Trophoblast cell (in vitro differentiated cells and primary cell): ENCODE results near the gene MYZAP.
A peak's percentile ranks its signal among the peaks of the same experiment; 100 is the strongest.

Source experiments
- DNase-seq, 2 donors: peaks; one replicate each; pipeline ENCODE4 v3.0.0-alpha.2; 2016
- H2AFZ ChIP-seq: 2 replicates; pipeline ENCODE4 v1.6.1; 2013; ENCODE audit warnings: low read length, moderate library complexity, mild to moderate bottlenecking; ENCODE audit not compliant: insufficient read depth, poor library complexity
- H2AK5ac ChIP-seq: 2 replicates; pipeline ENCODE4 v1.6.1; 2013; ENCODE audit warnings: mild to moderate bottlenecking, low read length
- H2BK120ac ChIP-seq: 2 replicates; pipeline ENCODE4 v1.6.1; 2013; ENCODE audit warnings: low read length, mild to moderate bottlenecking, moderate library complexity; ENCODE audit not compliant: insufficient read depth, poor library complexity
- H2BK12ac ChIP-seq: 2 replicates; pipeline ENCODE4 v1.6.1; 2013; ENCODE audit warnings: mild to moderate bottlenecking, low read length, moderate library complexity
- H2BK5ac ChIP-seq: 2 replicates; pipeline ENCODE4 v1.6.1; 2013; ENCODE audit warnings: low read length, low read depth, moderate library complexity, mild to moderate bottlenecking; ENCODE audit not compliant: poor library complexity
- H3K14ac ChIP-seq: 2 replicates; pipeline ENCODE4 v1.6.1; 2013; ENCODE audit warnings: mild to moderate bottlenecking, low read length
- H3K18ac ChIP-seq: 2 replicates; pipeline ENCODE4 v1.6.1; 2013; ENCODE audit warnings: mild to moderate bottlenecking, low read length
- H3K23ac ChIP-seq: 2 replicates; pipeline ENCODE4 v1.6.1; 2013; ENCODE audit warnings: low read length
- H3K27ac ChIP-seq: 2 replicates; pipeline ENCODE4 v1.5.1; 2013; ENCODE audit warnings: low read depth, mild to moderate bottlenecking, inconsistent platforms, low read length, moderate library complexity
- H3K27me3 ChIP-seq: 2 replicates; pipeline ENCODE4 v1.6.1; 2013; ENCODE audit warnings: inconsistent platforms, mild to moderate bottlenecking, low read length, moderate library complexity; ENCODE audit not compliant: insufficient read depth
- H3K36me3 ChIP-seq, 2 experiments: 1 replicate in 1 of 2; 2 replicates in 1 of 2; pipeline ENCODE4 v1.6.1; 2013; ENCODE audit warnings: low read length in 2 of 2, mild to moderate bottlenecking in 2 of 2, moderate library complexity in 1 of 2; ENCODE audit not compliant: insufficient read depth in 2 of 2, control insufficient read depth in 1 of 2
- H3K4ac ChIP-seq: 2 replicates; pipeline ENCODE4 v1.6.1; 2013; ENCODE audit warnings: low read depth, mild to moderate bottlenecking, low read length, moderate library complexity
- H3K4me1 ChIP-seq, 2 experiments: 1 replicate in 1 of 2; 2 replicates in 1 of 2; pipeline ENCODE4 v1.6.1; 2013; ENCODE audit warnings: low read length in 2 of 2, mild to moderate bottlenecking in 2 of 2, moderate library complexity in 1 of 2; ENCODE audit not compliant: insufficient read depth in 2 of 2, control insufficient read depth in 1 of 2
- H3K4me2 ChIP-seq: 2 replicates; pipeline ENCODE4 v1.6.1; 2013; ENCODE audit warnings: inconsistent platforms, mild to moderate bottlenecking, low read length, moderate library complexity
- H3K4me3 ChIP-seq: 2 replicates; pipeline ENCODE4 v1.5.1; 2013; ENCODE audit warnings: mild to moderate bottlenecking, low read depth, low read length, inconsistent platforms
- H3K79me1 ChIP-seq: one replicate; pipeline ENCODE4 v1.6.1; 2013; ENCODE audit warnings: low read length
- H3K79me2 ChIP-seq: 2 replicates; pipeline ENCODE4 v1.6.1; 2013; ENCODE audit warnings: low read length, mild to moderate bottlenecking; ENCODE audit not compliant: control insufficient read depth, insufficient read depth, poor library complexity
- H3K9ac ChIP-seq: 2 replicates; pipeline ENCODE4 v1.6.1; 2013; ENCODE audit warnings: mild to moderate bottlenecking, low read length
- H3K9me3 ChIP-seq: 2 replicates; pipeline ENCODE4 v1.6.1; 2013; ENCODE audit warnings: low read depth, mild to moderate bottlenecking, control low read depth, inconsistent platforms, low read length; ENCODE audit not compliant: insufficient read depth
- H4K12ac ChIP-seq: 2 replicates; pipeline ENCODE4 v1.6.1; 2013; ENCODE audit warnings: low read depth, mild to moderate bottlenecking, low read length, moderate library complexity
- H4K8ac ChIP-seq: 2 replicates; pipeline ENCODE4 v1.6.1; 2013; ENCODE audit warnings: low read depth, mild to moderate bottlenecking, low read length, moderate library complexity
- H4K91ac ChIP-seq: one replicate; pipeline ENCODE4 v1.6.1; 2013; ENCODE audit warnings: low read depth, mild to moderate bottlenecking, low read length, moderate library complexity
- WGBS: extraction: QIAGEN DNeasy Blood & Tissue Kit; methylation state at CpG from one replicate; pipeline ENCODE4 v1.1.7; 2013; ENCODE audit warnings: missing lambda C conversion rate; ENCODE audit not compliant: insufficient read length, insufficient coverage; ENCODE audit errors: extremely low coverage; 5-methylcytosine and 5-hydroxymethylcytosine counted together

The MYZAP gene

DNA sequence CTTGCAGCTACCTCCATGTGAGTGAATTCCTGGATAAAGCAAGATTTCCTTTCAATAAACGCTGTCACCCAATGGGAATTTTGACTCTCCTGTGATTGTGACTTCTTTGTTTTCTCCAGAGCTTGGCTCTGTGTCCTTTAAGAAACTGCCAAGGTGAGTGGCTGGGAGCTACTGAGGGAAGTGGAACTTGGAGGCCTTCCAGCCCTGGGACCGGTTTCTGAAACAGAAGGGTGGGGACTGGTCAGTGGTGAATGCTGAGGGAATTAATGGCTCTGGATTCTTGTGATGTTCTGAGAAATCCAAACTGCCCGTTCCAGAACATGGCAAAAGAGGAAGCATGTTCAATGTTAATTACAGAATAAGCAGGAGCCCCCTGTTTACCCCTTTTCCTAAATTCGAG is 41.1 kb upstream of the MYZAP start:
- no peak overlapping the region for H3K4me3 ChIP-seq

GRCh38 chr15:57551715-57552677 is 39.7 kb upstream of the MYZAP start:
- Histone ChIP-seq H3K79me2 (peaks cover 1% of the 10 kb centered on the region), H2BK120ac (peak overlapping the region; percentile 40), H4K91ac (peak overlapping the region; percentile 64), H2AFZ (no peak overlapping the region), H4K8ac (peak overlapping the region; percentile 42), H3K27ac (peak overlapping the region; percentile 89), H3K23ac (no peak overlapping the region), H3K79me1 (peaks cover 18% of the 10 kb centered on the region), H3K18ac (peak overlapping the region; percentile 7), H2BK12ac (peak overlapping the region; percentile 80), H3K4ac (no peak overlapping the region), H3K9ac (no peak overlapping the region), H3K4me2 (peak overlapping the region; percentile 47), H3K27me3 (no peaks in the 10 kb centered on the region), H3K4me3 (no peak overlapping the region), H3K36me3 (peaks cover 8% of the 10 kb centered on the region in 2 experiments), H3K14ac (peak overlapping the region; percentile 68), H4K12ac (no peak overlapping the region), H3K4me1 (peaks cover 37 to 47% of the 10 kb centered on the region in 2 experiments), H2AK5ac (peak overlapping the region; percentile 16), H3K9me3 (peaks cover 2% of the 10 kb centered on the region), H2BK5ac (peak overlapping the region; percentile 32)
- peak; percentile 80 to 91 for DNase-seq
- no CpG with 5 or more reads among the region's 16 CpGs for WGBS

More for the DNA sequence above, 41.1 kb upstream of the MYZAP start:
- peak overlapping the region; percentile 42 for H2BK120ac ChIP-seq
- no peak overlapping the region for H3K9ac ChIP-seq
- H4K8ac ChIP-seq = no peak overlapping the region
- DNase-seq = no peak
- H3K4me2 ChIP-seq = no peak overlapping the region
- peaks cover 37 to 47% of the 10 kb centered on the region in 2 experiments for H3K4me1 ChIP-seq
- H3K18ac ChIP-seq = no peak overlapping the region
- no peak overlapping the region for H2AFZ ChIP-seq
- no peak overlapping the region for H2AK5ac ChIP-seq
- H3K36me3 ChIP-seq = peaks cover 12 to 16% of the 10 kb centered on the region in 2 experiments
- no peak overlapping the region for H3K4ac ChIP-seq
- H3K79me2 ChIP-seq = peaks cover 1% of the 10 kb centered on the region
- no peak overlapping the region for H4K12ac ChIP-seq
- H3K14ac ChIP-seq = no peak overlapping the region
- WGBS = no CpG with 5 or more reads among the region's 4 CpGs
- H3K27me3 ChIP-seq = no peaks in the 10 kb centered on the region
- H3K23ac ChIP-seq = no peak overlapping the region
- peak overlapping the region; percentile 86 for H2BK12ac ChIP-seq
- H3K27ac ChIP-seq = peak overlapping the region; percentile 54
- peak overlapping the region; percentile 36 for H2BK5ac ChIP-seq
- peaks cover 18% of the 10 kb centered on the region for H3K79me1 ChIP-seq
- peaks cover 2% of the 10 kb centered on the region for H3K9me3 ChIP-seq
- H4K91ac ChIP-seq = peak overlapping the region; percentile 76

GRCh38 chr15:57552678-57553334 is 38.9 kb upstream of the MYZAP start:
- no peak for DNase-seq
- Histone ChIP-seq H3K27ac (no peak overlapping the region), H3K14ac (peak overlapping the region; percentile 32), H2BK12ac (peak overlapping the region; percentile 28), H3K9me3 (peaks cover 2% of the 10 kb centered on the region), H3K4me2 (no peak overlapping the region), H2AFZ (no peak overlapping the region), H3K23ac (no peak overlapping the region), H3K4me3 (no peak overlapping the region), H4K12ac (no peak overlapping the region), H3K4me1 (peaks cover 37 to 47% of the 10 kb centered on the region in 2 experiments), H3K79me2 (peaks cover 1% of the 10 kb centered on the region), H3K18ac (peak overlapping the region; percentile 31), H3K4ac (peak overlapping the region; percentile 8), H2AK5ac (peak overlapping the region; percentile 61), H4K91ac (peak overlapping the region; percentile 41), H3K79me1 (peaks cover 18% of the 10 kb centered on the region), H4K8ac (no peak overlapping the region), H2BK5ac (peak overlapping the region; percentile 7), H2BK120ac (peak overlapping the region; percentile 19), H3K27me3 (no peaks in the 10 kb centered on the region), H3K9ac (no peak overlapping the region), H3K36me3 (peaks cover 3% of the 10 kb centered on the region in 2 experiments)
- no CpG with 5 or more reads among the region's 8 CpGs for WGBS

- H3K4ac ChIP-seq = no peak overlapping the region
- peak overlapping the region; percentile 81 for H2BK12ac ChIP-seq
- no peak overlapping the region for H4K91ac ChIP-seq
- no peak overlapping the region for H2BK5ac ChIP-seq
- no peak for DNase-seq
- H3K4me3 ChIP-seq = no peak overlapping the region
- no peak overlapping the region for H3K23ac ChIP-seq
- H3K9me3 ChIP-seq = peaks cover 2% of the 10 kb centered on the region
- H2AK5ac ChIP-seq = peak overlapping the region; percentile 4
- peaks cover 18% of the 10 kb centered on the region for H3K79me1 ChIP-seq
- H3K14ac ChIP-seq = peak overlapping the region; percentile 12
- H3K9ac ChIP-seq = no peak overlapping the region
- H3K27ac ChIP-seq = no peak overlapping the region
- H4K8ac ChIP-seq = no peak overlapping the region
- no peaks in the 10 kb centered on the region for H3K27me3 ChIP-seq
- no peak overlapping the region for H2BK120ac ChIP-seq
- no peak overlapping the region for H3K18ac ChIP-seq
- H3K79me2 ChIP-seq = peaks cover 1% of the 10 kb centered on the region
- peaks cover 3% of the 10 kb centered on the region in 2 experiments for H3K36me3 ChIP-seq
- peaks cover 36 to 44% of the 10 kb centered on the region in 2 experiments for H3K4me1 ChIP-seq
- no peak overlapping the region for H4K12ac ChIP-seq
- no CpG with 5 or more reads among the region's 5 CpGs for WGBS
- no peak overlapping the region for H2AFZ ChIP-seq
- no peak overlapping the region for H3K4me2 ChIP-seq
These were observed 38.2 kb upstream of the MYZAP start for GRCh38 chr15:57553526-57553925.
